ENCODE measurements around the gene WNT6. TPM values are rescaled to one million over a fixed set of nuclear protein-coding genes. Genes with fewer than 3 reads are reported as not detected.

Gene WNT6
- 0.14 to 0.24 TPM (median 0.22 TPM) in 4 of 5 replicates, not detected in the other for total RNA-seq (2022; extraction: Qiagen RNA extraction; ENCODE audit: low read depth)

GRCh38 chr2:218859556-218859987 lies at the start of gene WNT6:
TSS of gene WNT6 (plus strand) at chr2:218859805. CDS start at chr2:218860038, 233 bp downstream.

DNA sequence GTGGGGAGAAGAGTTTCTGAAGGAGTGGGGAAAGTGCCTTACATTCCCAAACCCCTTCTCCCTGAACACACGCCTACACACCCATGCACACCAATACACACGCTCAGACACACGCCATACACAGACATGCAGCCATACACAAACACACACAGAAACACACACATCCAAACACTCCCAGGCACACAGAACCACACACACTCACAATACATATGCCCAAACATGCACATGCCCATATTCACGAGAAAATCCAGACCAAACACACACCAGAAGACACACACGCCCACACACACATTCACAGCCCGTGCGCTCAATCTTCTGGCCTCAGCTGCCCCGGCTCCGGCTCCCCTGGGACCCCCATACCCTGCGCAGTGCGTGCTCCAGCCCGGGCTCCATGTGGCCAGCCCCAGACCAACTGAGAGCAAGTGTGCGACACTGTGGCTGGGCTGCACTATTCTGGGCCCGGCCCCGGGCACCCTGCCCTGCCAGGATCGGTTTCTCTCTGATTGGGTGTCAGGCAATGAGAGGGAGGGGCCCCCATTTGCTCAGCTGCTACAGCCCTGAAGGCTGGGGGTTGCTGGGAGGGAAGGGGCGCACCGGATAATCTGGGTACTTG lies 28.1 kb upstream of the WNT6 start, which contains the start of gene PRKAG3:
Gene PRKAG3 (minus strand): TSS at position 426 of the 613 bp plus-strand sequence.

DNA sequence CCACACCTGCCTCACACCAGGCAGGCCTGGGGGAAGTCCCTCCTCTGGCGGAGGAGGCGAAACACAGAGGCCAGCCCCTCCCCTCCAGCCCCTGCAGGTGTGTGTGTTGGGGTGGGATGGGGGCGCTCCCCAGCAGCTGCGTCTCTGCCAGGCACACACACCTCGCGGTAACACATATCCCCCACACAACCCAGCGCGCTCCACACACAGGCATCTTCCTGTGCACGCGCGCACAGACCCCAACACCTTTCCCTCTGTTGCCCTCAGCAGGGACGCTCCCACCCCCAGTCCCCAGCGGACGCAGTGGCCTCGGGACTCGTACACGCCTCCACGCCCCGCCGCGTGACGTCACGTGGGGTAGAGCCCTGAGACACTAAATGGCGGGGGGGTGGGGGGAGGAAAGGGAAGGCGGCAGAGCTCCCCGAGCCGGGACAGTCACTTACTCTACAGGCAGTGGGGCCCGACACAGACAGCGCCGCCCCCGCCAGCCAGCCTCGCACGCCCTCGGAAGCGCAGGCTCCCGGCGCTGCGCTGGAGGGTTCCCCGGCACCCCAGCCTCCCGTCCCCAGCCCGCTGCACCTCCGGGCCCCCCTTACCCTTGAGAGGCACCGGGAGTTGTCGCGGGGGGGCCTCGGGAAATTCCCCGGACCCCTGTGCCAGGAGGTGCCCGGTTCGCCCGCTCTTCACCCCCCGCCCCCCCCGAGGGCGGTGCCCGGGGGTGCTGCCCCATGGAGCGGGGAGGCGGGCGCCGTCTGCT lies 20.7 kb downstream of the WNT6 start, which contains the start of gene WNT10A:
Gene WNT10A (plus strand): TSS at position 751 of the 757 bp plus-strand sequence. CDS start 144 bp downstream, outside the sequence.

Other genes starting within 250 kb of the WNT6 start
- 12.5 to 17.7 TPM (median 15.2 TPM) in 5 replicates for gene ZNF142, start 200.2 kb upstream of the WNT6 start, total RNA-seq (2022; extraction: Qiagen RNA extraction; ENCODE audit: low read depth)
- 39.0 to 53.1 TPM (median 42.4 TPM) in 5 replicates for gene BCS1L, start 200.1 kb upstream of the WNT6 start, total RNA-seq (2022; extraction: Qiagen RNA extraction; ENCODE audit: low read depth)
- 47.0 to 59.1 TPM (median 47.9 TPM) in 5 replicates for gene RNF25, start 187.8 kb upstream of the WNT6 start, total RNA-seq (2022; extraction: Qiagen RNA extraction; ENCODE audit: low read depth)
- 8.6 to 13.8 TPM (median 12.4 TPM) in 5 replicates for gene STK36, start 187.7 kb upstream of the WNT6 start, total RNA-seq (2022; extraction: Qiagen RNA extraction; ENCODE audit: low read depth)
- 25.1 to 30.9 TPM (median 29.3 TPM) in 5 replicates for gene TTLL4, start 149.0 kb upstream of the WNT6 start, total RNA-seq (2022; extraction: Qiagen RNA extraction; ENCODE audit: low read depth)
- gene CYP27A1, start 77.7 kb upstream of the WNT6 start, total RNA-seq (2022; extraction: Qiagen RNA extraction; ENCODE audit: low read depth) = 0.10 to 0.18 TPM (median 0.17 TPM) in 5 replicates
- not detected in 5 replicates for gene PRKAG3, start 28.0 kb upstream of the WNT6 start, total RNA-seq (2022; extraction: Qiagen RNA extraction; ENCODE audit: low read depth)
- 0.07 to 0.31 TPM in 2 of 5 replicates, not detected in the others for gene WNT10A, start 21.0 kb downstream of the WNT6 start, total RNA-seq (2022; extraction: Qiagen RNA extraction; ENCODE audit: low read depth)
- gene CDK5R2, start 99.9 kb downstream of the WNT6 start, total RNA-seq (2022; extraction: Qiagen RNA extraction; ENCODE audit: low read depth) = 1.7 to 3.4 TPM (median 2.8 TPM) in 5 replicates
- gene FEV, start 125.4 kb downstream of the WNT6 start, total RNA-seq (2022; extraction: Qiagen RNA extraction; ENCODE audit: low read depth) = not detected in 5 replicates
- gene CRYBA2, start 133.6 kb downstream of the WNT6 start, total RNA-seq (2022; extraction: Qiagen RNA extraction; ENCODE audit: low read depth) = 0.54 TPM in 1 of 5 replicates, not detected in the others
- 0.05 to 0.32 TPM (median 0.16 TPM) in 5 replicates for gene CFAP65, start 181.7 kb downstream of the WNT6 start, total RNA-seq (2022; extraction: Qiagen RNA extraction; ENCODE audit: low read depth)
- gene IHH, start 201.1 kb downstream of the WNT6 start, total RNA-seq (2022; extraction: Qiagen RNA extraction; ENCODE audit: low read depth) = 0.09 to 0.13 TPM (median 0.11 TPM) in 4 of 5 replicates, not detected in the other